Psoas muscle (tissue), 8 donors: ENCODE results near the gene UBTD2. TPM values are rescaled to one million over a fixed set of nuclear protein-coding genes. Genes with fewer than 3 reads are reported as not detected.
A peak's percentile ranks its signal among the peaks of the same experiment; 100 is the strongest.

Experiments used
- ATAC-seq, 4 donors: fragments of 200-7000 bp; cut with Tn5 transposase; one replicate each; pipeline ENCODE4 v1.9.1; 2020; ENCODE audit warnings: moderate library complexity in 3 of 4, mild to moderate bottlenecking in 2 of 4
- DNase-seq, 2 donors: peaks; one replicate each; pipeline ENCODE4 v3.0.0-alpha.2; 2020
- H3K27ac ChIP-seq: fragments of 200-600 bp; one replicate; pipeline ENCODE4 v1.8.0; 2022
- H3K27me3 ChIP-seq, 3 donors: fragments of 200-600 bp in 1 of 3; one replicate each; pipeline versions ENCODE4 v1.6.1 to v1.8.0; 2013 to 2022; ENCODE audit warnings: low read length in 2 of 3, mild to moderate bottlenecking in 2 of 3, moderate library complexity in 1 of 3; ENCODE audit not compliant: insufficient read depth in 3 of 3
- H3K36me3 ChIP-seq, 2 donors: fragments of 200-600 bp in 1 of 2; one replicate each; pipeline versions ENCODE4 v1.6.1 to v1.8.0; 2013 to 2022; ENCODE audit warnings: low read depth in 1 of 2, mild to moderate bottlenecking in 1 of 2, moderate library complexity in 1 of 2; ENCODE audit not compliant: insufficient read depth in 1 of 2
- H3K4me1 ChIP-seq: fragments of 200-600 bp; one replicate; pipeline ENCODE4 v1.8.0; 2022
- H3K4me3 ChIP-seq: fragments of 200-600 bp; one replicate; pipeline ENCODE4 v1.8.0; 2022; ENCODE audit warnings: mild to moderate bottlenecking
- H3K9me3 ChIP-seq: fragments of 200-600 bp; one replicate; pipeline ENCODE4 v1.8.0; 2022
- WGBS, 3 donors: extraction: QIAGEN DNeasy Blood & Tissue Kit; methylation state at CpG; one replicate each; pipeline versions ENCODE4 v1.1.6 to v1.1.7; 2013; 5-methylcytosine and 5-hydroxymethylcytosine counted together
- intact Hi-C, 2 donors: fragments of 100-400 bp; cut with DNase I; formaldehyde crosslinking; loops; one replicate each; pipeline versions ENCODE4 v1.11.0 to v1.14.2; 2022
- polyA plus RNA-seq, 3 donors: library from polyadenylated mRNA; stranded (reverse); fragments of 200-250 nt; gene quantifications; one replicate each; pipeline ENCODE4 v1.2.3, GENCODE V29; 2013
- total RNA-seq, 4 donors: library from RNA; stranded (reverse); fragmentation: NEBNext Ultra II Directional in 2 of 4; extraction: Animal tissue kit (Norgen Biotek cat#: 25700) in 2 of 4; gene quantifications; one replicate each; pipeline versions ENCODE4 v1.2.1 to v1.2.4, GENCODE V29; 2021 to 2023
- TF ChIP-seq, protein P1 (sequence below): fragments of 200-600 bp; IDR thresholded peaks from one replicate; pipeline ENCODE4 v1.8.0; 2022; ENCODE audit warnings: antibody characterized with exemption
- donor health status: healthy with polysubstance abuse.
- donor health status: DM: no; HTN: no; CAD: no; lungs with moderate emphysema.
- donor health status: Bipolar disorder and iron deficiency.
- donor health status: healthy.
- donor health status: DM: yes; HTN: yes; CAD: no.
- donor health status: DM: no; HTN: no; CAD: no.
- donor health status: DM: no; HTN: no; CAD: no.
- donor health status: DM: yes; HTN: yes; CAD: no.

The UBTD2 gene
- total and polyA plus RNA-seq, 7 donors, result 5.3 to 12.3 (median 8.6) TPM

DNA sequence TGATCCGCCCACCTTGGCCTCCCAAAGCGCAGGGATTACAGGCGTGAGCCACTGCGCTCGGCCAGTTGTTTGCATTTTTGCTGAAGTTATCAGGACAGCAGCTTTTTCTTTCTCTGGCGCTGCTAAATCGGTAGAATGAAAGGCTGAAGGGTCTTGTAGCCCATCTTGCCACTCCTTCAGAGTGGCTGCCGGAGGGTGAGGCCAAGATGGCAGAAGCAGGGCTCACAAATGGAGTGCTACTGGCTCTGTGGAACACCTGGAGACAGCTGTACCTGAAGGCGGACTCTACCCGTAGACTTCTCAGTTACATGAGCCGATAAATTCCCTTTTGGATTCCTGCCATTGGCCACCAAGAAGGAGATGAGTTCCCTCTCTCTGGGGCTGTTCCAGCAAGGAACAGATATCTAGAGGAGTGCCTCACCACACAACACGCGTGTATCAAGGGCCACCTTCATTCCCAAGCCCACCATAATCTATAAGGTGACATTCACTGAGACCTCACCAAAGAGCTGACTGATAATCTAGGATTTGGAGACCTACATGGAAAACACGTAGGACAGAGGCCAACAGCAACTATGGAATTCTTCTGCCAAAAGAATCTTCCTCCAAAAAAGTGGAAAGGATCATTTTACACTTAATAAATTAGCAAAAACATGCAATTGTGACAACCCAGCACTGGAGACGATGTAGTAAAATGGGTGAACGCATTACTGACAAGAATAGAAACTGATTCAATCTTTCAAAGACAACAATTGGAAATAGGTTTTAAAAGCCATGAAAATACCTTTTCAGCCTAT, 117.3 kb downstream of the UBTD2 start:
- intact Hi-C loops, result no loop called here
- 74 to 83% (median 74%) methylated on average over 16 of the region's 16 CpGs for WGBS, 3 donors
- no peak overlapping the region for H3K27ac ChIP-seq
- TF ChIP-seq, protein P1, sequence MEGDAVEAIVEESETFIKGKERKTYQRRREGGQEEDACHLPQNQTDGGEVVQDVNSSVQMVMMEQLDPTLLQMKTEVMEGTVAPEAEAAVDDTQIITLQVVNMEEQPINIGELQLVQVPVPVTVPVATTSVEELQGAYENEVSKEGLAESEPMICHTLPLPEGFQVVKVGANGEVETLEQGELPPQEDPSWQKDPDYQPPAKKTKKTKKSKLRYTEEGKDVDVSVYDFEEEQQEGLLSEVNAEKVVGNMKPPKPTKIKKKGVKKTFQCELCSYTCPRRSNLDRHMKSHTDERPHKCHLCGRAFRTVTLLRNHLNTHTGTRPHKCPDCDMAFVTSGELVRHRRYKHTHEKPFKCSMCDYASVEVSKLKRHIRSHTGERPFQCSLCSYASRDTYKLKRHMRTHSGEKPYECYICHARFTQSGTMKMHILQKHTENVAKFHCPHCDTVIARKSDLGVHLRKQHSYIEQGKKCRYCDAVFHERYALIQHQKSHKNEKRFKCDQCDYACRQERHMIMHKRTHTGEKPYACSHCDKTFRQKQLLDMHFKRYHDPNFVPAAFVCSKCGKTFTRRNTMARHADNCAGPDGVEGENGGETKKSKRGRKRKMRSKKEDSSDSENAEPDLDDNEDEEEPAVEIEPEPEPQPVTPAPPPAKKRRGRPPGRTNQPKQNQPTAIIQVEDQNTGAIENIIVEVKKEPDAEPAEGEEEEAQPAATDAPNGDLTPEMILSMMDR, result no peak
- H3K9me3 ChIP-seq, result no peaks in the 10 kb centered on the region
- no peak overlapping the region for H3K4me3 ChIP-seq
- H3K4me1 ChIP-seq, result peaks cover 43% of the 10 kb centered on the region
- no peaks in the 10 kb centered on the region for H3K36me3 ChIP-seq
- ATAC-seq (no peak), DNase-seq (no peak)
- H3K27me3 ChIP-seq, result no peaks in the 10 kb centered on the region

DNA sequence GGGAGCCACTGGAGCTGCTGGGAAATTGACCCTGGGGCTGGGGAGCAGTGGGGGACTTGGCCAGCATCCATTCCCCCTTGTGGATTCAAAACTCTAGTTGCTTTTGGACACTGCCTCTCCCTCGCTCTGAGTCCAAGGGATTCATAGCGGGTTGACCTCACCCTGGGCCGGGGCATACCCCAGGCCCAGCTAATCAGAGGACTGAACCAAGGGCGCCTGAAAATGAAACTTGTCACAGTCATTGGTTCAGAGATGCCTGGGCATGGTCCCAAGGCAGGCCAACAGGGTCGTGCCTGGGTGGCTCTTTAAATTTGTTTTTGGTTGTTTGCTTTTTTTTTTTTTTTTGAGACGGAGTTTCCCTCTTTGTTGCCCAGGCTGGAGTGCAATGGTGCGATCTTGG, 118.1 kb downstream of the UBTD2 start:
- no peak overlapping the region for H3K27ac ChIP-seq
- DNase-seq, result no peak
- WGBS, 3 donors, result 87 to 89% (median 87%) methylated on average over 7 of the region's 7 CpGs

DNA sequence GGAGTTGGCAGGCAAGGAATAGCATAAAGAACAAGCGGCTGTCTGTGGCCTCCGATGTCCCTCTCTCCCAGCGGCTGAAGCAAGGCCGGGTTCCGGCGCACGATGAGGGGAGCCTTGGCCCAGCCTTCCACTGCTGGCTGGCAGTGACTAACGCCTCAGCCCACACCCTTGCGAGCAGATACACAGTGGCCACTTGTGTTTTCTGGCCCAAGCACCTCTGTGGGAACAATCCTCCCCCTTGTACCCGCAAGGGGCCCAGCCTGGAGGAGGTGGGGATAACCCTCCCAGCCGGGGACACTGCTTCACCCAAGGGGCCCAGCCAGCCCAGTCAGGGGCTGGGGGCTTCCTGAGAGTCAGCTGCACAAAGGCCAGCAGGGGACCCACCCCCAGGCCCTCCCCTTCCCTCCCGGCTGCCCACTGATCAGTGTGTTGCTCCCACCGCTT, 118.8 kb downstream of the UBTD2 start:
- no peaks in the 10 kb centered on the region for H3K36me3 ChIP-seq
- DNase-seq, result no peak
- no peak overlapping the region for H3K27ac ChIP-seq
- TF ChIP-seq, protein P1, result no peak
- H3K4me1 ChIP-seq, result peaks cover 33% of the 10 kb centered on the region
- no peak for ATAC-seq
- no peak overlapping the region for H3K4me3 ChIP-seq
- intact Hi-C loops, result no loop called here
- no peaks in the 10 kb centered on the region for H3K27me3 ChIP-seq
- H3K9me3 ChIP-seq, result no peaks in the 10 kb centered on the region
- 53 to 58% (median 56%) methylated on average over 12 to 13 of the region's 13 CpGs for WGBS, 3 donors

More for the DNA sequence above, 118.1 kb downstream of the UBTD2 start:
- H3K9me3 ChIP-seq, result no peaks in the 10 kb centered on the region
- intact Hi-C loops, result no loop called here
- H3K27me3 ChIP-seq, result no peaks in the 10 kb centered on the region
- no peak for ATAC-seq
- no peaks in the 10 kb centered on the region for H3K36me3 ChIP-seq
- peaks cover 36% of the 10 kb centered on the region for H3K4me1 ChIP-seq
- no peak overlapping the region for H3K4me3 ChIP-seq
- TF ChIP-seq, protein P1, result no peak

DNA sequence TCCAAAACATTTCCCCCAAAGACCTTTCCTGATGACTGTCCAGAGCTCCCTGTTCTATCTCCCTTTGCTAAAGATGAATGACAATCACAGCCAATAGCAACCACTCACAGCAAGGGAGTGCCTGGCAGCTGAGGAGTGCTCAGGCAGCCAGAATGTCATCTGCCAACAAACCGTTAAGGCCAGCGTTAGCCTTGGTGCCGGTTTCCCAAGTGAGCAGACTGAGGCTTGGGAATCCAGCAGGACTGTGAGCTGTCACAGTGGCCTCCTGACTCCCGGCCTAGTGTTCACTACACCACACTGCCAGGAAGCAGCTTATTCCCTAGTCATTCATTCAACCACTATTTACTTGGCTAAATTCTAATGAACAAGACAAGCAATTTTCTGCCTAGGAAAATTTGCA, 120.2 kb downstream of the UBTD2 start:
- H3K4me1 ChIP-seq, result peaks cover 18% of the 10 kb centered on the region
- H3K36me3 ChIP-seq, result no peaks in the 10 kb centered on the region
- H3K9me3 ChIP-seq, result no peaks in the 10 kb centered on the region
- intact Hi-C loops, result no loop called here
- H3K4me3 ChIP-seq, result no peak overlapping the region
- H3K27ac ChIP-seq, result peak overlapping the region; percentile 66
- ATAC-seq (peak; percentile 61 to 85 (median 82)), DNase-seq (peak; percentile 44 to 79)
- 4 to 12% (median 12%) methylated on average over 4 of the region's 4 CpGs for WGBS, 3 donors
- TF ChIP-seq, protein P1, result no peak
- no peaks in the 10 kb centered on the region for H3K27me3 ChIP-seq
